Endothelial cell of umbilical vein (primary cell): Measurements from ENCODE around the gene ANKS6. TPM values are rescaled to one million over a fixed set of nuclear protein-coding genes. Genes with fewer than 3 reads are reported as not detected.

Experiments used
- BruUV-seq: library from RNA; stranded (reverse); fragments of 400-500 nt; replicated peaks from 2 replicates; lab custom pipeline; 2021; lab: Mats Ljungman, UMichigan
- CTCF ChIA-PET: fragments of 300-600, 350-600 bp; sonication (Branson Sonifier 250); formaldehyde crosslinking; loops from one replicate; lab custom pipeline; 2021; ENCODE audit warnings: antibody characterized with exemption, inconsistent platforms; lab: Charles Lee
- POLR2A ChIA-PET: fragments of 300-600, 350-600 bp; sonication (Branson Sonifier 250); formaldehyde crosslinking; loops from one replicate; lab custom pipeline; 2021; ENCODE audit warnings: antibody characterized with exemption, inconsistent platforms; lab: Charles Lee
- DNase-seq: peaks from one replicate; pipeline ENCODE4 v3.0.0-alpha.2; 2011; ENCODE audit warnings: low read depth, low spot score
- FAIRE-seq: peaks from 2 replicates; lab custom pipeline; 2011; peaks lifted over from hg19 to GRCh38; lab: Jason Lieb, UNC
- H2AFZ ChIP-seq: 2 replicates; pipeline ENCODE4 v1.6.0; 2012; ENCODE audit warnings: low read depth, low read length, control low read depth, inconsistent platforms
- H3K27ac ChIP-seq: 2 replicates; pipeline ENCODE4 v1.5.1; 2011; ENCODE audit warnings: low read depth, mild to moderate bottlenecking, control low read depth, low read length, moderate library complexity; ENCODE audit not compliant: insufficient read depth
- H3K27me3 ChIP-seq, 2 experiments: 2 replicates each; pipeline versions ENCODE4 v1.6.0 to v1.6.1; 2011; ENCODE audit warnings: low read length in 2 of 2, mixed read lengths in 1 of 2; ENCODE audit not compliant: control insufficient read depth in 2 of 2, insufficient read depth in 2 of 2
- H3K36me3 ChIP-seq, 2 experiments: 2 replicates in 1 of 2; 3 replicates in 1 of 2; pipeline ENCODE4 v1.5.1; 2011; ENCODE audit warnings: low read length in 2 of 2, mild to moderate bottlenecking in 1 of 2, moderate library complexity in 1 of 2; ENCODE audit not compliant: control insufficient read depth in 2 of 2, insufficient read depth in 2 of 2; ENCODE audit errors: extremely low read depth in 1 of 2
- H3K4me1 ChIP-seq: 3 replicates; pipeline ENCODE4 v1.5.1; 2011; ENCODE audit warnings: mild to moderate bottlenecking, low read length; ENCODE audit not compliant: control insufficient read depth, insufficient read depth; ENCODE audit errors: extremely low read depth
- H3K4me2 ChIP-seq: 2 replicates; pipeline ENCODE4 v1.6.1; 2011; ENCODE audit warnings: low read length, control low read depth, mixed read lengths; ENCODE audit not compliant: insufficient read depth
- H3K4me3 ChIP-seq, 3 experiments: fragments of 200-600 bp in 1 of 3; sonication (generic), shearing (Covaris generic) in 1 of 3; replicated peaks in 1 of 3; 2 replicates each; pipeline ENCODE4 v1.5.1; 2011 to 2016; ENCODE audit warnings: control low read depth in 3 of 3, low read length in 3 of 3, mild to moderate bottlenecking in 2 of 3, inconsistent platforms in 1 of 3, low read depth in 1 of 3, moderate library complexity in 1 of 3; ENCODE audit not compliant: insufficient read depth in 1 of 3
- H3K79me2 ChIP-seq: 2 replicates; pipeline ENCODE4 v1.6.0; 2012; ENCODE audit warnings: low read length, inconsistent platforms; ENCODE audit not compliant: control insufficient read depth, insufficient read depth
- H3K9ac ChIP-seq: replicated peaks from 2 replicates; pipeline ENCODE3; 2011; ENCODE audit warnings: low read length, control low read depth; ENCODE audit not compliant: insufficient read depth; ENCODE audit errors: extremely low read depth
- H3K9me1 ChIP-seq: replicated peaks from 3 replicates; pipeline ENCODE4 v1.6.0; 2011; ENCODE audit warnings: mild to moderate bottlenecking, low read length; ENCODE audit not compliant: control insufficient read depth, insufficient read depth; ENCODE audit errors: extremely low read depth
- H3K9me3 ChIP-seq: replicated peaks from 2 replicates; pipeline ENCODE4 v1.5.1; 2012; ENCODE audit warnings: low read length, inconsistent platforms; ENCODE audit not compliant: control insufficient read depth, insufficient read depth
- H4K20me1 ChIP-seq: replicated peaks from 2 replicates; pipeline ENCODE3; 2011; ENCODE audit warnings: mild to moderate bottlenecking, low read length; ENCODE audit not compliant: control insufficient read depth, insufficient read depth; ENCODE audit errors: extremely low read depth
- CTCF ChIP-seq, 2 donors: IDR thresholded peaks; 1 replicate in 1 of 2; 2 replicates in 1 of 2; pipeline ENCODE4 v1.5.1; 2011; ENCODE audit warnings: low read length in 2 of 2, mild to moderate bottlenecking in 2 of 2, moderate library complexity in 2 of 2, control low read depth in 1 of 2, inconsistent platforms in 1 of 2, low read depth in 1 of 2; ENCODE audit not compliant: insufficient read depth in 1 of 2; ENCODE audit errors: extremely low read depth in 1 of 2
- EZH2 ChIP-seq: IDR thresholded peaks from 2 replicates; pipeline ENCODE4 v1.6.1; 2012; ENCODE audit warnings: borderline replicate concordance, low read depth, mild to moderate bottlenecking, moderate library complexity, low read length, inconsistent platforms; ENCODE audit not compliant: severe bottlenecking
- FOS ChIP-seq: IDR thresholded peaks from 2 replicates; pipeline ENCODE4 v1.6.1; 2011; ENCODE audit warnings: mild to moderate bottlenecking, low read length, moderate library complexity, borderline replicate concordance; ENCODE audit not compliant: insufficient read depth
- GATA2 ChIP-seq: IDR thresholded peaks from 2 replicates; pipeline ENCODE4 v1.7.0; 2011; ENCODE audit warnings: low read depth, mild to moderate bottlenecking, moderate library complexity, mixed read lengths, low read length; ENCODE audit not compliant: insufficient read length, insufficient read depth
- JUN ChIP-seq: IDR thresholded peaks from 2 replicates; pipeline ENCODE4 v1.6.1; 2011; ENCODE audit warnings: borderline replicate concordance, low read depth; ENCODE audit not compliant: insufficient read length, insufficient read depth
- MYC ChIP-seq: IDR thresholded peaks from one replicate; pipeline ENCODE4 v1.6.1; 2011; ENCODE audit warnings: mild to moderate bottlenecking, low read depth, low read length
- POLR2A ChIP-seq: IDR thresholded peaks from 2 replicates; pipeline ENCODE4 v1.6.1; 2012; ENCODE audit warnings: low read depth, mild to moderate bottlenecking, control low read depth, low read length
- POLR2AphosphoS5 ChIP-seq: IDR thresholded peaks from 2 replicates; pipeline ENCODE4 v1.6.1; 2012; ENCODE audit warnings: low read depth, mild to moderate bottlenecking, control low read depth, low read length, moderate library complexity; ENCODE audit not compliant: insufficient read depth
- dilution Hi-C: fragments of 300-500 bp; cut with MboI; formaldehyde crosslinking; loops from one replicate; pipeline ENCODE4 v1.15.0; 2019; ENCODE audit warnings: low sequenced_read_pairs; ENCODE audit not compliant: extremely low pct_ligation_motif_present
- intact Hi-C: fragments of 100-400 bp; cut with micrococcal nuclease; formaldehyde crosslinking; loops from one replicate; pipeline ENCODE4 v1.10.0; 2022
- polyA plus RNA-seq, 4 experiments: library from polyadenylated mRNA; depleted of rRNA in 3 of 4; stranded (reverse) in 3 of 4; unstranded in 1 of 4; fragments of >200 nt; gene quantifications; 2 replicates each; pipeline versions ENCODE4 v1.2.1 to v1.2.3, GENCODE V29; 2011 to 2012; ENCODE audit warnings: missing spikeins in 1 of 4
- total RNA-seq: library from RNA; stranded (reverse); gene quantifications from 2 replicates; pipeline ENCODE4 v1.2.3, GENCODE V29; 2021
- TF ChIP-seq, protein P1 (sequence below): IDR thresholded peaks from 2 replicates; pipeline ENCODE4 v1.6.1; 2011; ENCODE audit not compliant: insufficient read depth, insufficient read length

The ANKS6 gene
- total and polyA plus RNA-seq, 2 donors (not counting 3 experiments of a cell fraction or from before 2014, with no cell fraction given) = 15.5 to 18.6 TPM

DNA sequence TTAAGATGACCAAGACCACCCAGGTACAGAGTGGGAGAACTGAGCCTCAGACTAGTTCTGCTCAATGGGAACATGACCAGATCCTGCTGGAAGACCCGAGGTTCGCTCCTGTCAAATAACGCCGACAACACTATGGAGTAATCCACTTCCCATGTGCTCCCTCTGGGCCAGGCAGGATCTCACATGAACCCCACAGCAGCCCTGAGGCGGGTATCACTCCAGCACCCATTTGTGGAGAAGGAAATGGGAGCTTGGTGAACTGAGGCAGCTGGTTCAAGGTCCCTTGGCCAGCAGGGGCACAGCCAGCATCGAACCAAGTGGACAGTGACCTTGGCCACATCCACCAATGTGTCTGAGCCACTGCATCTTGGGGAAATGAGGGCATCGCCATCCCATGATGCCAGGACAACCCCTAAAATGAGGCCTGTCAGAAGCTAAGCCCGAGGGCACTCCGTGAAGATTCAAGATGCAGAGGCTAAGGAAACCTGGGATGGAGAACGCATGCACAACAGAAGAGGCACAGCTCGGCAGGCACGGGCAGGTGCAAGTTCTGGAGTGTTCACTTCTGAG lies 8.5 kb downstream of the ANKS6 start:
- Histone ChIP-seq H3K4me3 (no peak overlapping the region), H2AFZ (no peak overlapping the region), H3K4me2 (no peak overlapping the region), H3K9me1 (no peaks in the 10 kb centered on the region), H3K27ac (no peak overlapping the region), H3K9ac (no peak overlapping the region), H4K20me1 (no peaks in the 10 kb centered on the region), H3K27me3 (no peaks in the 10 kb centered on the region), H3K4me1 (peaks cover 3% of the 10 kb centered on the region), H3K36me3 (peaks cover 0 to 2% of the 10 kb centered on the region in 2 experiments), H3K79me2 (peaks cover 5% of the 10 kb centered on the region), H3K9me3 (no peaks in the 10 kb centered on the region)
- DNase-seq (no peak), FAIRE-seq (no peak)
- no TSS peak for BruUV-seq
- intact Hi-C loops = no loop called here
- POLR2A ChIA-PET = no interaction called here
- dilution Hi-C loops = no loop called here
- CTCF ChIA-PET = interaction anchor here (1.2 kb wide), 1 partner anchor 12 kb away, joined by 4 read pairs; no protein-coding TSS in a partner anchor
- TF ChIP-seq EZH2 = no peak
- TF ChIP-seq JUN = no peak
- TF ChIP-seq, protein P1, sequence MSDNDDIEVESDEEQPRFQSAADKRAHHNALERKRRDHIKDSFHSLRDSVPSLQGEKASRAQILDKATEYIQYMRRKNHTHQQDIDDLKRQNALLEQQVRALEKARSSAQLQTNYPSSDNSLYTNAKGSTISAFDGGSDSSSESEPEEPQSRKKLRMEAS = no peak
- no peak for TF ChIP-seq MYC
- TF ChIP-seq CTCF (IDR thresholded peaks at IDR 0.05; ENCODE audit: extremely low read depth in 1 of 2, insufficient read depth in 1 of 2, low read depth in 1 of 2, low read length in 2 of 2) = no peak
- TF ChIP-seq POLR2A = no peak
- TF ChIP-seq GATA2 = no peak
- TF ChIP-seq FOS = no peak
- no peak for TF ChIP-seq POLR2AphosphoS5
